Measurements from ENCODE around the gene BLTP3A. TPM values are rescaled to one million over a fixed set of nuclear protein-coding genes. Genes with fewer than 3 reads are reported as not detected.

The BLTP3A gene
- total and polyA plus RNA-seq, 2 of the 13 experiments (the other 11 are each of a cell fraction or from before 2014, with no cell fraction given): 22.1 to 24.0 TPM

DNA sequence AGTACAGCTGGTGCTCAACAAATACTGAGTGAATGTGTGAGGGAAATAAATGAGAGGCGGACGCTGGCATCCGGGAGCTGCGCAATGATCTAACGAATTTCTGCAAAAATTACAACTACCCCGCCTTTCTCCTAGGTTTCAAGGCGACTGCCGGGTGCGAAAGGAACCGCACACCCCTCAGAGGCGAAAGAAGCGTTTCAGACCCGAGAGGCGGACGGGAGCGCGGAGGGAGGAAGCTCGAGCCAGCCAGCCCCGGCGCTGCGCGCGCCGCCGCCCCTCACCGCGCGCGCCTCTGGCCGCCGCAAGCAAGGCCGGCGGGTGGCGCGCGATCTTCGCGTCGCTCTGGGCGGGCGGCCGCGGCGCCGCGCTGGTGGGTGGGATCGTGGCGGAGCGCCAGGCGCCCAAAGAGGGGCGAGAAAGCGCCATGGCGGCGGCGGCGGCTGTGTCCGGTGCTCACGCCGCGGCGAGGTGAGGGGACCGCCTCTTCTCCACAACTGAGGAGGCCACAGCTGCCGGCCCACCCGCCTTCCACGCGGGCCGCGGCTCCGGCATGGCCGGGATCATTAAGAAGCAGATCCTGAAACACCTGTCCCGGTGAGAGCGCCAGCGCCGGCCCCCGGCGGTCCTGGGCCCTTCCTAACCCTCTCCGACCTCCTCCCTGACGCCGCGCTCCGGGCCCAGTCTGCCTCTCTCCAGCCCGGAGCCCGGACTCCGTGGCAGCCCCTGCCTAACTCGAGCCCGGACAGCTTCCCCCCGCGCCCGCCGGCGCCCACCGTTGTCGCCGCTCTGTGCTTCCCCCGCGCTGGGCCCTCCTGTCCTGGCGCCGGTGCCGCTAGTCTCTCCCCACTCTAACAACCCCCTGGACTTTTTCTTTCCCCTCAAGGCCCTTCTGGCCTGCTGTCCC, at the start of gene BLTP3A (continued):
- TF ChIP-seq ZNF333 (CRISPR knock-in tag; IDR thresholded peaks at IDR 0.05; ENCODE audit: borderline replicate concordance) (peak; percentile 80; the same call in 1 of the 2 replicates), HES4 (CRISPR knock-in tag; IDR thresholded peaks at IDR 0.05; ENCODE audit: borderline replicate concordance) (peak; percentile 85; the same call in 1 of the 2 replicates), ZNF274 (CRISPR knock-in tag; IDR thresholded peaks at IDR 0.05) (peak; percentile 11; the same call in 1 of the 2 replicates), IKZF4 (CRISPR knock-in tag; IDR thresholded peaks at IDR 0.05; ENCODE audit: borderline replicate concordance, low read depth, not compliant biosample characterization) (peak; percentile 75), ZBTB7A (CRISPR knock-in tag; IDR thresholded peaks at IDR 0.05) (peak; percentile 55; the same call in 1 of the 2 replicates), ZBTB20 (CRISPR knock-in tag; IDR thresholded peaks at IDR 0.05; ENCODE audit: borderline replicate concordance, low read depth) (no peak), THAP11 (CRISPR knock-in tag; IDR thresholded peaks at IDR 0.05) (peak; percentile 53; the same call in 1 of the 2 replicates)
- TF ChIP-seq, protein P1, sequence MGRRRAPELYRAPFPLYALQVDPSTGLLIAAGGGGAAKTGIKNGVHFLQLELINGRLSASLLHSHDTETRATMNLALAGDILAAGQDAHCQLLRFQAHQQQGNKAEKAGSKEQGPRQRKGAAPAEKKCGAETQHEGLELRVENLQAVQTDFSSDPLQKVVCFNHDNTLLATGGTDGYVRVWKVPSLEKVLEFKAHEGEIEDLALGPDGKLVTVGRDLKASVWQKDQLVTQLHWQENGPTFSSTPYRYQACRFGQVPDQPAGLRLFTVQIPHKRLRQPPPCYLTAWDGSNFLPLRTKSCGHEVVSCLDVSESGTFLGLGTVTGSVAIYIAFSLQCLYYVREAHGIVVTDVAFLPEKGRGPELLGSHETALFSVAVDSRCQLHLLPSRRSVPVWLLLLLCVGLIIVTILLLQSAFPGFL (CRISPR knock-in tag; IDR thresholded peaks at IDR 0.05): no peak
- TF ChIP-seq, protein P2, sequence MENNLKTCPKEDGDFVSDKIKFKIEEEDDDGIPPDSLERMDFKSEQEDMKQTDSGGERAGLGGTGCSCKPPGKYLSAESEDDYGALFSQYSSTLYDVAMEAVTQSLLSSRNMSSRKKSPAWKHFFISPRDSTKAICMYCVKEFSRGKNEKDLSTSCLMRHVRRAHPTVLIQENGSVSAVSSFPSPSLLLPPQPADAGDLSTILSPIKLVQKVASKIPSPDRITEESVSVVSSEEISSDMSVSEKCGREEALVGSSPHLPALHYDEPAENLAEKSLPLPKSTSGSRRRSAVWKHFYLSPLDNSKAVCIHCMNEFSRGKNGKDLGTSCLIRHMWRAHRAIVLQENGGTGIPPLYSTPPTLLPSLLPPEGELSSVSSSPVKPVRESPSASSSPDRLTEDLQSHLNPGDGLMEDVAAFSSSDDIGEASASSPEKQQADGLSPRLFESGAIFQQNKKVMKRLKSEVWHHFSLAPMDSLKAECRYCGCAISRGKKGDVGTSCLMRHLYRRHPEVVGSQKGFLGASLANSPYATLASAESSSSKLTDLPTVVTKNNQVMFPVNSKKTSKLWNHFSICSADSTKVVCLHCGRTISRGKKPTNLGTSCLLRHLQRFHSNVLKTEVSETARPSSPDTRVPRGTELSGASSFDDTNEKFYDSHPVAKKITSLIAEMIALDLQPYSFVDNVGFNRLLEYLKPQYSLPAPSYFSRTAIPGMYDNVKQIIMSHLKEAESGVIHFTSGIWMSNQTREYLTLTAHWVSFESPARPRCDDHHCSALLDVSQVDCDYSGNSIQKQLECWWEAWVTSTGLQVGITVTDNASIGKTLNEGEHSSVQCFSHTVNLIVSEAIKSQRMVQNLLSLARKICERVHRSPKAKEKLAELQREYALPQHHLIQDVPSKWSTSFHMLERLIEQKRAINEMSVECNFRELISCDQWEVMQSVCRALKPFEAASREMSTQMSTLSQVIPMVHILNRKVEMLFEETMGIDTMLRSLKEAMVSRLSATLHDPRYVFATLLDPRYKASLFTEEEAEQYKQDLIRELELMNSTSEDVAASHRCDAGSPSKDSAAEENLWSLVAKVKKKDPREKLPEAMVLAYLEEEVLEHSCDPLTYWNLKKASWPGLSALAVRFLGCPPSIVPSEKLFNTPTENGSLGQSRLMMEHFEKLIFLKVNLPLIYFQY (CRISPR knock-in tag; IDR thresholded peaks at IDR 0.05; ENCODE audit: borderline replicate concordance): no peak; the same call in 1 of the 2 replicates
- TF ChIP-seq, protein P3, sequence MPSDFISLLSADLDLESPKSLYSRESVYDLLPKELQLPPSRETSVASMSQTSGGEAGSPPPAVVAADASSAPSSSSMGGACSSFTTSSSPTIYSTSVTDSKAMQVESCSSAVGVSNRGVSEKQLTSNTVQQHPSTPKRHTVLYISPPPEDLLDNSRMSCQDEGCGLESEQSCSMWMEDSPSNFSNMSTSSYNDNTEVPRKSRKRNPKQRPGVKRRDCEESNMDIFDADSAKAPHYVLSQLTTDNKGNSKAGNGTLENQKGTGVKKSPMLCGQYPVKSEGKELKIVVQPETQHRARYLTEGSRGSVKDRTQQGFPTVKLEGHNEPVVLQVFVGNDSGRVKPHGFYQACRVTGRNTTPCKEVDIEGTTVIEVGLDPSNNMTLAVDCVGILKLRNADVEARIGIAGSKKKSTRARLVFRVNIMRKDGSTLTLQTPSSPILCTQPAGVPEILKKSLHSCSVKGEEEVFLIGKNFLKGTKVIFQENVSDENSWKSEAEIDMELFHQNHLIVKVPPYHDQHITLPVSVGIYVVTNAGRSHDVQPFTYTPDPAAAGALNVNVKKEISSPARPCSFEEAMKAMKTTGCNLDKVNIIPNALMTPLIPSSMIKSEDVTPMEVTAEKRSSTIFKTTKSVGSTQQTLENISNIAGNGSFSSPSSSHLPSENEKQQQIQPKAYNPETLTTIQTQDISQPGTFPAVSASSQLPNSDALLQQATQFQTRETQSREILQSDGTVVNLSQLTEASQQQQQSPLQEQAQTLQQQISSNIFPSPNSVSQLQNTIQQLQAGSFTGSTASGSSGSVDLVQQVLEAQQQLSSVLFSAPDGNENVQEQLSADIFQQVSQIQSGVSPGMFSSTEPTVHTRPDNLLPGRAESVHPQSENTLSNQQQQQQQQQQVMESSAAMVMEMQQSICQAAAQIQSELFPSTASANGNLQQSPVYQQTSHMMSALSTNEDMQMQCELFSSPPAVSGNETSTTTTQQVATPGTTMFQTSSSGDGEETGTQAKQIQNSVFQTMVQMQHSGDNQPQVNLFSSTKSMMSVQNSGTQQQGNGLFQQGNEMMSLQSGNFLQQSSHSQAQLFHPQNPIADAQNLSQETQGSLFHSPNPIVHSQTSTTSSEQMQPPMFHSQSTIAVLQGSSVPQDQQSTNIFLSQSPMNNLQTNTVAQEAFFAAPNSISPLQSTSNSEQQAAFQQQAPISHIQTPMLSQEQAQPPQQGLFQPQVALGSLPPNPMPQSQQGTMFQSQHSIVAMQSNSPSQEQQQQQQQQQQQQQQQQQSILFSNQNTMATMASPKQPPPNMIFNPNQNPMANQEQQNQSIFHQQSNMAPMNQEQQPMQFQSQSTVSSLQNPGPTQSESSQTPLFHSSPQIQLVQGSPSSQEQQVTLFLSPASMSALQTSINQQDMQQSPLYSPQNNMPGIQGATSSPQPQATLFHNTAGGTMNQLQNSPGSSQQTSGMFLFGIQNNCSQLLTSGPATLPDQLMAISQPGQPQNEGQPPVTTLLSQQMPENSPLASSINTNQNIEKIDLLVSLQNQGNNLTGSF (CRISPR knock-in tag; IDR thresholded peaks at IDR 0.05): peak; percentile 48
- TF ChIP-seq, protein P4, sequence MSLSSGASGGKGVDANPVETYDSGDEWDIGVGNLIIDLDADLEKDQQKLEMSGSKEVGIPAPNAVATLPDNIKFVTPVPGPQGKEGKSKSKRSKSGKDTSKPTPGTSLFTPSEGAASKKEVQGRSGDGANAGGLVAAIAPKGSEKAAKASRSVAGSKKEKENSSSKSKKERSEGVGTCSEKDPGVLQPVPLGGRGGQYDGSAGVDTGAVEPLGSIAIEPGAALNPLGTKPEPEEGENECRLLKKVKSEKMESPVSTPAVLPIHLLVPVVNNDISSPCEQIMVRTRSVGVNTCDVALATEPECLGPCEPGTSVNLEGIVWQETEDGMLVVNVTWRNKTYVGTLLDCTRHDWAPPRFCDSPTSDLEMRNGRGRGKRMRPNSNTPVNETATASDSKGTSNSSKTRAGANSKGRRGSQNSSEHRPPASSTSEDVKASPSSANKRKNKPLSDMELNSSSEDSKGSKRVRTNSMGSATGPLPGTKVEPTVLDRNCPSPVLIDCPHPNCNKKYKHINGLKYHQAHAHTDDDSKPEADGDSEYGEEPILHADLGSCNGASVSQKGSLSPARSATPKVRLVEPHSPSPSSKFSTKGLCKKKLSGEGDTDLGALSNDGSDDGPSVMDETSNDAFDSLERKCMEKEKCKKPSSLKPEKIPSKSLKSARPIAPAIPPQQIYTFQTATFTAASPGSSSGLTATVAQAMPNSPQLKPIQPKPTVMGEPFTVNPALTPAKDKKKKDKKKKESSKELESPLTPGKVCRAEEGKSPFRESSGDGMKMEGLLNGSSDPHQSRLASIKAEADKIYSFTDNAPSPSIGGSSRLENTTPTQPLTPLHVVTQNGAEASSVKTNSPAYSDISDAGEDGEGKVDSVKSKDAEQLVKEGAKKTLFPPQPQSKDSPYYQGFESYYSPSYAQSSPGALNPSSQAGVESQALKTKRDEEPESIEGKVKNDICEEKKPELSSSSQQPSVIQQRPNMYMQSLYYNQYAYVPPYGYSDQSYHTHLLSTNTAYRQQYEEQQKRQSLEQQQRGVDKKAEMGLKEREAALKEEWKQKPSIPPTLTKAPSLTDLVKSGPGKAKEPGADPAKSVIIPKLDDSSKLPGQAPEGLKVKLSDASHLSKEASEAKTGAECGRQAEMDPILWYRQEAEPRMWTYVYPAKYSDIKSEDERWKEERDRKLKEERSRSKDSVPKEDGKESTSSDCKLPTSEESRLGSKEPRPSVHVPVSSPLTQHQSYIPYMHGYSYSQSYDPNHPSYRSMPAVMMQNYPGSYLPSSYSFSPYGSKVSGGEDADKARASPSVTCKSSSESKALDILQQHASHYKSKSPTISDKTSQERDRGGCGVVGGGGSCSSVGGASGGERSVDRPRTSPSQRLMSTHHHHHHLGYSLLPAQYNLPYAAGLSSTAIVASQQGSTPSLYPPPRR (CRISPR knock-in tag; IDR thresholded peaks at IDR 0.05; ENCODE audit: borderline replicate concordance): peak; percentile 13; the same call in 1 of the 2 replicates

Measured in HepG2 (cell line).